Activated naive CD4-positive, alpha-beta T cell treated with anti-CD3 and anti-CD28 coated beads for 36 hours (primary cell): Measurements from ENCODE around the gene SYK. TPM values are rescaled to one million over a fixed set of nuclear protein-coding genes. Genes with fewer than 3 reads are reported as not detected.

ENCODE experiments used
- CTCF ChIA-PET: fragments of 350-600 bp; sonication (Branson Sonifier 250); formaldehyde crosslinking; loops from one replicate; lab custom pipeline; 2021; ENCODE audit warnings: antibody characterized with exemption; lab: Charles Lee
- DNase-seq: peaks from one replicate; pipeline ENCODE4 v3.0.0-alpha.2; 2020
- H3K27ac Mint-ChIP-seq: one replicate; pipeline ENCODE4 v1.8.0; 2021; ENCODE audit warnings: mild to moderate bottlenecking, mixed read lengths
- H3K27me3 Mint-ChIP-seq: one replicate; pipeline ENCODE4 v1.8.0; 2021; ENCODE audit warnings: low read depth, mixed read lengths
- H3K36me3 Mint-ChIP-seq: one replicate; pipeline ENCODE4 v1.8.0; 2021; ENCODE audit warnings: low read depth, mixed read lengths
- H3K4me1 Mint-ChIP-seq: one replicate; pipeline ENCODE4 v1.8.0; 2021; ENCODE audit warnings: low read depth, mixed read lengths
- H3K4me3 Mint-ChIP-seq: one replicate; pipeline ENCODE4 v1.8.0; 2021; ENCODE audit warnings: mild to moderate bottlenecking, moderate library complexity, mixed read lengths
- H3K9me3 Mint-ChIP-seq: one replicate; pipeline ENCODE4 v1.8.0; 2021; ENCODE audit warnings: mixed read lengths
- intact Hi-C: fragments of 100-400 bp; cut with micrococcal nuclease; formaldehyde crosslinking; loops from one replicate; pipeline ENCODE4 v1.15.1; 2023
- total RNA-seq, 2 experiments: library from RNA; stranded (reverse); gene quantifications; one replicate each; pipeline ENCODE4 v1.2.3, GENCODE V29; 2021

The SYK gene
- total RNA-seq, 2 experiments from 2014 or later = 0.07 to 0.19 TPM

GRCh38 chr9:90861826-90862740 is 60.5 kb downstream of the SYK start:
- intact Hi-C loops = no loop called here
- CTCF ChIA-PET = interaction anchor here (1.2 kb wide), 1 partner anchor 107 kb away, joined by 3 read pairs; no protein-coding TSS in a partner anchor
- Mint-ChIP-seq H3K4me1 (peaks cover 19% of the 10 kb centered on the region), H3K27ac (no peak overlapping the region), H3K36me3 (no peaks in the 10 kb centered on the region), H3K4me3 (no peak overlapping the region), H3K9me3 (no peaks in the 10 kb centered on the region), H3K27me3 (peaks cover 2% of the 10 kb centered on the region)
- DNase-seq = no peak

GRCh38 chr9:90864779-90865178 is 63.2 kb downstream of the SYK start:
- Mint-ChIP-seq H3K9me3 (no peaks in the 10 kb centered on the region), H3K4me3 (no peak overlapping the region), H3K4me1 (peaks cover 12% of the 10 kb centered on the region), H3K27me3 (no peaks in the 10 kb centered on the region), H3K27ac (no peak overlapping the region), H3K36me3 (no peaks in the 10 kb centered on the region)
- DNase-seq = no peak
- intact Hi-C loops = no loop called here
- CTCF ChIA-PET = no interaction called here

GRCh38 chr9:90867101-90867500 is 65.5 kb downstream of the SYK start:
- no peak overlapping the region for H3K4me3 Mint-ChIP-seq
- peaks cover 12% of the 10 kb centered on the region for H3K4me1 Mint-ChIP-seq
- peaks cover 5% of the 10 kb centered on the region for H3K27me3 Mint-ChIP-seq
- no peaks in the 10 kb centered on the region for H3K9me3 Mint-ChIP-seq
- intact Hi-C loops = no loop called here
- H3K27ac Mint-ChIP-seq = no peak overlapping the region
- CTCF ChIA-PET = no interaction called here
- DNase-seq = no peak
- H3K36me3 Mint-ChIP-seq = no peaks in the 10 kb centered on the region

GRCh38 chr9:90868555-90868954 is 66.9 kb downstream of the SYK start:
- H3K4me3 Mint-ChIP-seq = no peak overlapping the region
- CTCF ChIA-PET = no interaction called here

GRCh38 chr9:90869361-90869760 is 67.7 kb downstream of the SYK start:
- intact Hi-C loops = no loop called here
- no peak for DNase-seq
- Mint-ChIP-seq H3K36me3 (no peaks in the 10 kb centered on the region), H3K27me3 (peaks cover 7% of the 10 kb centered on the region), H3K4me1 (peaks cover 11% of the 10 kb centered on the region), H3K27ac (no peak overlapping the region), H3K4me3 (no peak overlapping the region), H3K9me3 (no peaks in the 10 kb centered on the region)
- CTCF ChIA-PET = interaction anchor here (0.6 to 1.4 kb wide), 3 partner anchors 9 to 644 kb away, joined by 3 read pairs; no protein-coding TSS in a partner anchor

More at GRCh38 chr9:90868555-90868954, 66.9 kb downstream of the SYK start:
- intact Hi-C loops = no loop called here
- Mint-ChIP-seq H3K27me3 (peaks cover 7% of the 10 kb centered on the region), H3K9me3 (no peaks in the 10 kb centered on the region), H3K36me3 (no peaks in the 10 kb centered on the region), H3K27ac (no peak overlapping the region), H3K4me1 (peaks cover 12% of the 10 kb centered on the region)
- DNase-seq = no peak

GRCh38 chr9:90870621-90871326 is 69.2 kb downstream of the SYK start:
- no peak overlapping the region for H3K27ac Mint-ChIP-seq
- H3K9me3 Mint-ChIP-seq = no peaks in the 10 kb centered on the region
- H3K4me3 Mint-ChIP-seq = no peak overlapping the region
- CTCF ChIA-PET = interaction anchor here (0.6 to 1.4 kb wide), 5 partner anchors 16 to 753 kb away, joined by 3 read pairs; no protein-coding TSS in a partner anchor
- DNase-seq = peak; percentile 67
- no peaks in the 10 kb centered on the region for H3K4me1 Mint-ChIP-seq
- peaks cover 7% of the 10 kb centered on the region for H3K27me3 Mint-ChIP-seq
- intact Hi-C loops = loop anchor here (1.0 to 10.0 kb wide), 4 partner anchors 115 to 1266 kb away; partner anchors contain the start of gene GADD45G
- no peaks in the 10 kb centered on the region for H3K36me3 Mint-ChIP-seq

- Mint-ChIP-seq H3K36me3 (no peaks in the 10 kb centered on the region), H3K4me1 (no peaks in the 10 kb centered on the region), H3K4me3 (no peak overlapping the region), H3K27ac (no peak overlapping the region), H3K9me3 (no peaks in the 10 kb centered on the region), H3K27me3 (peaks cover 7% of the 10 kb centered on the region)
- DNase-seq = no peak
- CTCF ChIA-PET = no interaction called here
- intact Hi-C loops = loop anchor here (1.0 to 10.0 kb wide), 4 partner anchors 116 to 1267 kb away; partner anchors contain the start of gene GADD45G
Observed at GRCh38 chr9:90871327-90871935, 69.8 kb downstream of the SYK start.

- no peaks in the 10 kb centered on the region for H3K36me3 Mint-ChIP-seq
- CTCF ChIA-PET = no interaction called here
Observed at GRCh38 chr9:90872835-90873294, 71.2 kb downstream of the SYK start.

GRCh38 chr9:90873422-90873821 is 71.8 kb downstream of the SYK start:
- Mint-ChIP-seq H3K4me1 (no peaks in the 10 kb centered on the region), H3K4me3 (no peak overlapping the region), H3K27me3 (peaks cover 7% of the 10 kb centered on the region), H3K36me3 (no peaks in the 10 kb centered on the region), H3K27ac (no peak overlapping the region), H3K9me3 (no peaks in the 10 kb centered on the region)
- no peak for DNase-seq
- intact Hi-C loops = loop anchor here (5.0 to 10.0 kb wide), 2 partner anchors 731 to 1269 kb away; partner anchors contain the start of gene GADD45G
- CTCF ChIA-PET = no interaction called here

More at GRCh38 chr9:90872835-90873294, 71.2 kb downstream of the SYK start:
- DNase-seq = no peak
- intact Hi-C loops = loop anchor here (5.0 to 10.0 kb wide), 2 partner anchors 731 to 1268 kb away; partner anchors contain the start of gene GADD45G
- Mint-ChIP-seq H3K27ac (no peak overlapping the region), H3K27me3 (peaks cover 7% of the 10 kb centered on the region), H3K4me3 (no peak overlapping the region), H3K4me1 (no peaks in the 10 kb centered on the region), H3K9me3 (no peaks in the 10 kb centered on the region)

- Mint-ChIP-seq H3K4me1 (no peaks in the 10 kb centered on the region), H3K36me3 (no peaks in the 10 kb centered on the region), H3K27me3 (peaks cover 7% of the 10 kb centered on the region), H3K9me3 (no peaks in the 10 kb centered on the region), H3K4me3 (no peak overlapping the region), H3K27ac (no peak overlapping the region)
- intact Hi-C loops = loop anchor here (5.0 to 10.0 kb wide), 2 partner anchors 732 to 1269 kb away; partner anchors contain the start of gene GADD45G
- DNase-seq = no peak
- CTCF ChIA-PET = no interaction called here
Observed at GRCh38 chr9:90874194-90874593, 72.6 kb downstream of the SYK start.

GRCh38 chr9:90878562-90878961 is 76.9 kb downstream of the SYK start:
- Mint-ChIP-seq H3K36me3 (no peaks in the 10 kb centered on the region), H3K4me3 (no peak overlapping the region), H3K9me3 (no peaks in the 10 kb centered on the region), H3K27ac (no peak overlapping the region), H3K4me1 (no peaks in the 10 kb centered on the region), H3K27me3 (no peaks in the 10 kb centered on the region)
- CTCF ChIA-PET = interaction anchor here (1.2 kb wide), 1 partner anchor 9 kb away, joined by 3 read pairs; no protein-coding TSS in a partner anchor
- intact Hi-C loops = loop anchor here (10.0 kb wide), 1 partner anchor 1274 kb away; the partner anchor contains the start of gene GADD45G
- DNase-seq = no peak
